ENCODE results near the gene SOCS2.

The SOCS2 gene

DNA sequence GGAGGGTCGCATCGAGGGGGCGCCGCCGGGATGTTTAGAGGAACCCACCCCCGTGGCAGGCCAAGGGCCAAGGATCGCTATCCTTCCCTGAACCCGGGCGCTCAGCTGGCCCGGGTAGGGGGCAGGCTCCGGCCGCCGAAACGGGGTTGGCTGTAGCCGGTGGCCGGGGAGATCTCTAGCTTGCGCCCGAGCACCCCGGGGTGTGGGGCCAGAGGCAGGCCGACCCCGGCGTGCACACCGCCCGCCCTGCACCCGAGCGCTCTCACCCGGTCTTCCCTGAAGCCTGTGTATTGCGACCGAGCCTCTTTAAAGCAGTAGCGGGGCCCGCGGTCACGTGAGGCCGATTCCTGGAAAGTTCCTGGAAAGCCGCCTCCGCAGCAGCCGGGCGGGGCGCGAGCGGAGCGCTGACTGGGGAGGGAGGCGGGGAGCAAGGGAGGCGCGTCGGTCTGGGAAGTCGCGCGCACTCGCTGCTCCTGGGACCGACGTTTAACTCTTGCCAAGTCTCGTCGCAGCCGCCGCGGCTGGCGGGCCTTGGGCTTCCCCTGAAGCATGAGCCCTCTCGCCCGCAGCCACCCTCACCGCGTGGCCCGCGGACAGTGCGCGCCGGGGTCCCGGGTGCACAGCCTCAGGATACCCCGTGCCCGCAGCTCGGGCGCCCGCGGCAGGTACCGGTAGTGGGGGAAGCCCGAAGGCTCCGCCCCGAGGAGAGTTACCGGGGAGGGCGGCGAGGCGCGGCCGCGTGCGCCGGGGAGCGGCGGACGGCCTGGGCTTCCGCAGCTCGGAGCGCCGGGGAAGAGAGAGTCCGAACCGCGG, 1.7 kb upstream of the SOCS2 start (continued):
- TF ChIP-seq ZNF555 (tag by site-specific recombination; conservative IDR thresholded peaks at IDR 0.05) (no peak), ZNF214 (tag by site-specific recombination; IDR thresholded peaks at IDR 0.05; ENCODE audit: borderline replicate concordance) (no peak), GLIS2 (tag by site-specific recombination; IDR thresholded peaks at IDR 0.05) (peak; percentile 86), ZNF510 (tag by site-specific recombination; IDR thresholded peaks at IDR 0.05; ENCODE audit: insufficient replicate concordance) (peak; percentile 2), ZBTB1 (tag by site-specific recombination; IDR thresholded peaks at IDR 0.05) (peak; percentile 27; the same call in 1 of the 2 replicates), ZNF433 (tag by site-specific recombination; IDR thresholded peaks at IDR 0.05; ENCODE audit: low read depth) (no peak), ZNF404 (tag by site-specific recombination; IDR thresholded peaks at IDR 0.05) (no peak), ZBTB7A (tag by site-specific recombination; IDR thresholded peaks at IDR 0.05; ENCODE audit: low read depth) (no peak), HOXC10 (CRISPR knock-in tag; IDR thresholded peaks at IDR 0.05) (no peak), KLF9 (tag by site-specific recombination; IDR thresholded peaks at IDR 0.05; ENCODE audit: low read depth) (peak; percentile 80), ZNF701 (tag by site-specific recombination; IDR thresholded peaks at IDR 0.05) (no peak), ZNF211 (tag by site-specific recombination; IDR thresholded peaks at IDR 0.05; ENCODE audit: low read depth) (no peak), ZFP41 (tag by site-specific recombination; IDR thresholded peaks at IDR 0.05; ENCODE audit: borderline replicate concordance) (no peak), ZNF416 (tag by site-specific recombination; IDR thresholded peaks at IDR 0.05) (no peak), ZNF37A (tag by site-specific recombination; IDR thresholded peaks at IDR 0.05) (0 out of 2 replicates have a peak, but pooled peaks have one; percentile 7)
- TF ChIP-seq, protein P1, sequence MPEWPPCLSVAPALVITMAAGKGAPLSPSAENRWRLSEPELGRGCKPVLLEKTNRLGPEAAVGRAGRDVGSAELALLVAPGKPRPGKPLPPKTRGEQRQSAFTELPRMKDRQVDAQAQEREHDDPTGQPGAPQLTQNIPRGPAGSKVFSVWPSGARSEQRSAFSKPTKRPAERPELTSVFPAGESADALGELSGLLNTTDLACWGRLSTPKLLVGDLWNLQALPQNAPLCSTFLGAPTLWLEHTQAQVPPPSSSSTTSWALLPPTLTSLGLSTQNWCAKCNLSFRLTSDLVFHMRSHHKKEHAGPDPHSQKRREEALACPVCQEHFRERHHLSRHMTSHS (tag by site-specific recombination; IDR thresholded peaks at IDR 0.05), result no peak
- TF ChIP-seq, protein P2, sequence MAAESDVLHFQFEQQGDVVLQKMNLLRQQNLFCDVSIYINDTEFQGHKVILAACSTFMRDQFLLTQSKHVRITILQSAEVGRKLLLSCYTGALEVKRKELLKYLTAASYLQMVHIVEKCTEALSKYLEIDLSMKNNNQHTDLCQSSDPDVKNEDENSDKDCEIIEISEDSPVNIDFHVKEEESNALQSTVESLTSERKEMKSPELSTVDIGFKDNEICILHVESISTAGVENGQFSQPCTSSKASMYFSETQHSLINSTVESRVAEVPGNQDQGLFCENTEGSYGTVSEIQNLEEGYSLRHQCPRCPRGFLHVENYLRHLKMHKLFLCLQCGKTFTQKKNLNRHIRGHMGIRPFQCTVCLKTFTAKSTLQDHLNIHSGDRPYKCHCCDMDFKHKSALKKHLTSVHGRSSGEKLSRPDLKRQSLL (tag by site-specific recombination; IDR thresholded peaks at IDR 0.05), result peak; percentile 34; the same call in 1 of the 2 replicates
- TF ChIP-seq, protein P3, sequence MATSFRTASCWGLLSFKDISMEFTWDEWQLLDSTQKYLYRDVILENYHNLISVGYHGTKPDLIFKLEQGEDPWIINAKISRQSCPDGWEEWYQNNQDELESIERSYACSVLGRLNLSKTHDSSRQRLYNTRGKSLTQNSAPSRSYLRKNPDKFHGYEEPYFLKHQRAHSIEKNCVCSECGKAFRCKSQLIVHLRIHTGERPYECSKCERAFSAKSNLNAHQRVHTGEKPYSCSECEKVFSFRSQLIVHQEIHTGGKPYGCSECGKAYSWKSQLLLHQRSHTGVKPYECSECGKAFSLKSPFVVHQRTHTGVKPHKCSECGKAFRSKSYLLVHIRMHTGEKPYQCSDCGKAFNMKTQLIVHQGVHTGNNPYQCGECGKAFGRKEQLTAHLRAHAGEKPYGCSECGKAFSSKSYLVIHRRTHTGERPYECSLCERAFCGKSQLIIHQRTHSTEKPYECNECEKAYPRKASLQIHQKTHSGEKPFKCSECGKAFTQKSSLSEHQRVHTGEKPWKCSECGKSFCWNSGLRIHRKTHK (tag by site-specific recombination; IDR thresholded peaks at IDR 0.05), result no peak
- TF ChIP-seq, protein P4, sequence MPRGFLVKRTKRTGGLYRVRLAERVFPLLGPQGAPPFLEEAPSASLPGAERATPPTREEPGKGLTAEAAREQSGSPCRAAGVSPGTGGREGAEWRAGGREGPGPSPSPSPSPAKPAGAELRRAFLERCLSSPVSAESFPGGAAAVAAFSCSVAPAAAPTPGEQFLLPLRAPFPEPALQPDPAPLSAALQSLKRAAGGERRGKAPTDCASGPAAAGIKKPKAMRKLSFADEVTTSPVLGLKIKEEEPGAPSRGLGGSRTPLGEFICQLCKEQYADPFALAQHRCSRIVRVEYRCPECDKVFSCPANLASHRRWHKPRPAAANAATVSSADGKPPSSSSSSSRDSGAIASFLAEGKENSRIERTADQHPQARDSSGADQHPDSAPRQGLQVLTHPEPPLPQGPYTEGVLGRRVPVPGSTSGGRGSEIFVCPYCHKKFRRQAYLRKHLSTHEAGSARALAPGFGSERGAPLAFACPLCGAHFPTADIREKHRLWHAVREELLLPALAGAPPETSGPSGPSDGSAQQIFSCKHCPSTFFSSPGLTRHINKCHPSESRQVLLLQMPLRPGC (tag by site-specific recombination; IDR thresholded peaks at IDR 0.05), result peak; percentile 77; the same call in 1 of the 2 replicates
- TF ChIP-seq, protein P5, sequence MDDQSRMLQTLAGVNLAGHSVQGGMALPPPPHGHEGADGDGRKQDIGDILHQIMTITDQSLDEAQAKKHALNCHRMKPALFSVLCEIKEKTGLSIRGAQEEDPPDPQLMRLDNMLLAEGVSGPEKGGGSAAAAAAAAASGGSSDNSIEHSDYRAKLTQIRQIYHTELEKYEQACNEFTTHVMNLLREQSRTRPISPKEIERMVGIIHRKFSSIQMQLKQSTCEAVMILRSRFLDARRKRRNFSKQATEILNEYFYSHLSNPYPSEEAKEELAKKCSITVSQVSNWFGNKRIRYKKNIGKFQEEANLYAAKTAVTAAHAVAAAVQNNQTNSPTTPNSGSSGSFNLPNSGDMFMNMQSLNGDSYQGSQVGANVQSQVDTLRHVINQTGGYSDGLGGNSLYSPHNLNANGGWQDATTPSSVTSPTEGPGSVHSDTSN (CRISPR knock-in tag; IDR thresholded peaks at IDR 0.05), result peak; percentile 35; the same call in 1 of the 2 replicates
- TF ChIP-seq, protein P6, sequence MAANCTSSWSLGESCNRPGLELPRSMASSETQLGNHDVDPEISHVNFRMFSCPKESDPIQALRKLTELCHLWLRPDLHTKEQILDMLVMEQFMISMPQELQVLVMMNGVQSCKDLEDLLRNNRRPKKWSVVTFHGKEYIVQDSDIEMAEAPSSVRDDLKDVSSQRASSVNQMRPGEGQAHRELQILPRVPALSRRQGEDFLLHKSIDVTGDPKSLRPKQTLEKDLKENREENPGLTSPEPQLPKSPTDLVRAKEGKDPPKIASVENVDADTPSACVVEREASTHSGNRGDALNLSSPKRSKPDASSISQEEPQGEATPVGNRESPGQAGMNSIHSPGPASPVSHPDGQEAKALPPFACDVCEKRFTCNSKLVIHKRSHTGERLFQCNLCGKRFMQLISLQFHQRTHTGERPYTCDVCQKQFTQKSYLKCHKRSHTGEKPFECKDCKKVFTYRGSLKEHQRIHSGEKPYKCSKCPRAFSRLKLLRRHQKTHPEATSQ (tag by site-specific recombination; IDR thresholded peaks at IDR 0.05), result no peak; the same call in 1 of the 2 replicates
- TF ChIP-seq, protein P7, sequence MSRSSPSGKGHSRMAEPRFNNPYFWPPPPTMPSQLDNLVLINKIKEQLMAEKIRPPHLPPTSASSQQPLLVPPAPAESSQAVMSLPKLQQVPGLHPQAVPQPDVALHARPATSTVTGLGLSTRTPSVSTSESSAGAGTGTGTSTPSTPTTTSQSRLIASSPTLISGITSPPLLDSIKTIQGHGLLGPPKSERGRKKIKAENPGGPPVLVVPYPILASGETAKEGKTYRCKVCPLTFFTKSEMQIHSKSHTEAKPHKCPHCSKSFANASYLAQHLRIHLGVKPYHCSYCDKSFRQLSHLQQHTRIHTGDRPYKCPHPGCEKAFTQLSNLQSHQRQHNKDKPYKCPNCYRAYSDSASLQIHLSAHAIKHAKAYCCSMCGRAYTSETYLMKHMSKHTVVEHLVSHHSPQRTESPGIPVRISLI (tag by site-specific recombination; IDR thresholded peaks at IDR 0.05), result no peak
- TF ChIP-seq, protein P8, sequence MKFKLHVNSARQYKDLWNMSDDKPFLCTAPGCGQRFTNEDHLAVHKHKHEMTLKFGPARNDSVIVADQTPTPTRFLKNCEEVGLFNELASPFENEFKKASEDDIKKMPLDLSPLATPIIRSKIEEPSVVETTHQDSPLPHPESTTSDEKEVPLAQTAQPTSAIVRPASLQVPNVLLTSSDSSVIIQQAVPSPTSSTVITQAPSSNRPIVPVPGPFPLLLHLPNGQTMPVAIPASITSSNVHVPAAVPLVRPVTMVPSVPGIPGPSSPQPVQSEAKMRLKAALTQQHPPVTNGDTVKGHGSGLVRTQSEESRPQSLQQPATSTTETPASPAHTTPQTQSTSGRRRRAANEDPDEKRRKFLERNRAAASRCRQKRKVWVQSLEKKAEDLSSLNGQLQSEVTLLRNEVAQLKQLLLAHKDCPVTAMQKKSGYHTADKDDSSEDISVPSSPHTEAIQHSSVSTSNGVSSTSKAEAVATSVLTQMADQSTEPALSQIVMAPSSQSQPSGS (tag by site-specific recombination; IDR thresholded peaks at IDR 0.05; ENCODE audit: low read depth), result no peak
- TF ChIP-seq, protein P9, sequence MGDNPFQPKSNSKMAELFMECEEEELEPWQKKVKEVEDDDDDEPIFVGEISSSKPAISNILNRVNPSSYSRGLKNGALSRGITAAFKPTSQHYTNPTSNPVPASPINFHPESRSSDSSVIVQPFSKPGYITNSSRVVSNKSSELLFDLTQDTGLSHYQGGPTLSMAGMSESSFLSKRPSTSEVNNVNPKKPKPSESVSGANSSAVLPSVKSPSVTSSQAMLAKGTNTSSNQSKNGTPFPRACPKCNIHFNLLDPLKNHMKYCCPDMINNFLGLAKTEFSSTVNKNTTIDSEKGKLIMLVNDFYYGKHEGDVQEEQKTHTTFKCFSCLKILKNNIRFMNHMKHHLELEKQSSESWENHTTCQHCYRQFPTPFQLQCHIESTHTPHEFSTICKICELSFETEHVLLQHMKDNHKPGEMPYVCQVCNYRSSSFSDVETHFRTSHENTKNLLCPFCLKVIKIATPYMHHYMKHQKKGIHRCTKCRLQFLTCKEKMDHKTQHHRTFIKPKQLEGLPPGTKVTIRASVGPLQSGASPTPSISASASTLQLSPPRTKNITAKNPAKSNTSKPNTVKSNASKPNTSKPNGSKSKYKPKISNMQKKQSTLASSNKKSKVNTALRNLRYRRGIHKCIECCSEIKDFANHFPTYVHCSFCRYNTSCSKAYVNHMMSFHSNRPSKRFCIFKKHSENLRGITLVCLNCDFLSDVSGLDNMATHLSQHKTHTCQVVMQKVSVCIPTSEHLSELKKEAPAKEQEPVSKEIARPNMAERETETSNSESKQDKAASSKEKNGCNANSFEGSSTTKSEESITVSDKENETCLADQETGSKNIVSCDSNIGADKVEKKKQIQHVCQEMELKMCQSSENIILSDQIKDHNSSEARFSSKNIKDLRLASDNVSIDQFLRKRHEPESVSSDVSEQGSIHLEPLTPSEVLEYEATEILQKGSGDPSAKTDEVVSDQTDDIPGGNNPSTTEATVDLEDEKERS (tag by site-specific recombination; IDR thresholded peaks at IDR 0.05), result 0 out of 2 replicates have a peak, but pooled peaks have one; percentile 23
